Naive thymus-derived CD4-positive, alpha-beta T cell (primary cell): ENCODE measurements around the gene F10. TPM values are rescaled to one million over a fixed set of nuclear protein-coding genes. Genes with fewer than 3 reads are reported as not detected.

Experiments
- ATAC-seq: fragments of 150-1000 bp; cut with Tn5 transposase; 2 replicates; pipeline ENCODE4 v1.10.0; 2021; ENCODE audit warnings: mild to moderate bottlenecking, moderate library complexity
- CTCF ChIA-PET: fragments of 350-600 bp; sonication (Branson Sonifier 250); formaldehyde crosslinking; loops from one replicate; lab custom pipeline; 2021; ENCODE audit warnings: antibody characterized with exemption; lab: Charles Lee
- POLR2A ChIA-PET: fragments of 350-600 bp; sonication (Branson Sonifier 250); formaldehyde crosslinking; loops from one replicate; lab custom pipeline; 2021; ENCODE audit warnings: antibody characterized with exemption, inconsistent platforms; lab: Charles Lee
- DNase-seq, 9 donors: peaks; one replicate each; pipeline versions ENCODE4 v3.0.0 to v3.0.0-alpha.2; 2020 to 2022; ENCODE audit warnings: mixed read lengths in 1 of 9
- H3K27ac ChIP-seq: one replicate; pipeline ENCODE4 v1.7.0; 2013; ENCODE audit warnings: mild to moderate bottlenecking, low read depth, low read length, moderate library complexity
- H3K27me3 ChIP-seq, 2 donors: one replicate each; pipeline ENCODE4 v1.7.0; 2013; ENCODE audit warnings: low read length in 2 of 2, mild to moderate bottlenecking in 2 of 2, moderate library complexity in 2 of 2; ENCODE audit not compliant: control insufficient read depth in 2 of 2, insufficient read depth in 2 of 2
- H3K36me3 ChIP-seq, 3 experiments: 1 replicate in 2 of 3; 2 replicates in 1 of 3; pipeline ENCODE4 v1.7.0; 2013; ENCODE audit warnings: low read length in 3 of 3, mild to moderate bottlenecking in 3 of 3, moderate library complexity in 1 of 3; ENCODE audit not compliant: insufficient read depth in 3 of 3, control insufficient read depth in 2 of 3
- H3K4me1 ChIP-seq, 2 donors: one replicate each; pipeline ENCODE4 v1.7.0; 2013; ENCODE audit warnings: low read length in 2 of 2, mild to moderate bottlenecking in 2 of 2, moderate library complexity in 1 of 2; ENCODE audit not compliant: control insufficient read depth in 2 of 2, insufficient read depth in 2 of 2
- H3K4me3 ChIP-seq: 2 replicates; pipeline ENCODE4 v1.7.0; 2013; ENCODE audit warnings: mild to moderate bottlenecking, low read length
- H3K9me3 ChIP-seq, 3 experiments: 1 replicate in 2 of 3; 2 replicates in 1 of 3; pipeline ENCODE4 v1.7.0; 2013; ENCODE audit warnings: low read length in 3 of 3; ENCODE audit not compliant: control insufficient read depth in 2 of 3
- H3K27ac Mint-ChIP-seq, 9 donors: one replicate each; pipeline ENCODE4 v1.8.0; 2020 to 2022; ENCODE audit warnings: mixed read lengths in 9 of 9, mild to moderate bottlenecking in 8 of 9, moderate library complexity in 5 of 9, inconsistent platforms in 2 of 9
- H3K27me3 Mint-ChIP-seq, 5 donors: one replicate each; pipeline ENCODE4 v1.8.0; 2021 to 2022; ENCODE audit warnings: mixed read lengths in 5 of 5, mild to moderate bottlenecking in 1 of 5
- H3K36me3 Mint-ChIP-seq, 5 donors: one replicate each; pipeline ENCODE4 v1.8.0; 2020 to 2022; ENCODE audit warnings: mixed read lengths in 5 of 5, mild to moderate bottlenecking in 3 of 5, inconsistent platforms in 1 of 5
- H3K4me1 Mint-ChIP-seq, 7 donors: one replicate each; pipeline ENCODE4 v1.8.0; 2020 to 2022; ENCODE audit warnings: mixed read lengths in 7 of 7, mild to moderate bottlenecking in 3 of 7, inconsistent platforms in 1 of 7
- H3K4me3 Mint-ChIP-seq, 10 donors: one replicate each; pipeline ENCODE4 v1.8.0; 2020 to 2022; ENCODE audit warnings: mild to moderate bottlenecking in 10 of 10, mixed read lengths in 10 of 10, moderate library complexity in 6 of 10, inconsistent platforms in 2 of 10
- H3K9me3 Mint-ChIP-seq, 11 donors: one replicate each; pipeline ENCODE4 v1.8.0; 2020 to 2022; ENCODE audit warnings: mixed read lengths in 11 of 11, mild to moderate bottlenecking in 4 of 11, inconsistent platforms in 1 of 11, moderate library complexity in 1 of 11
- intact Hi-C, 2 donors: fragments of 100-400 bp; cut with micrococcal nuclease; formaldehyde crosslinking; loops; one replicate each; pipeline ENCODE4 v1.15.1; 2023
- polyA plus RNA-seq, 2 donors: library from polyadenylated mRNA; unstranded; fragments of 300-500 nt; fragmentation: Illumina TruSeq; gene quantifications; one replicate each; pipeline ENCODE4 v1.2.3, GENCODE V29; 2021
- total RNA-seq, 6 experiments: library from RNA in 5 of 6; stranded (reverse) in 5 of 6; gene quantifications; 1 replicate in 5 of 6; 2 replicates in 1 of 6; pipeline ENCODE4 v1.2.3 and lab custom pipeline; 2021 to 2026

Gene F10
- total and polyA plus RNA-seq, 7 experiments from 2014 or later = not detected

DNA sequence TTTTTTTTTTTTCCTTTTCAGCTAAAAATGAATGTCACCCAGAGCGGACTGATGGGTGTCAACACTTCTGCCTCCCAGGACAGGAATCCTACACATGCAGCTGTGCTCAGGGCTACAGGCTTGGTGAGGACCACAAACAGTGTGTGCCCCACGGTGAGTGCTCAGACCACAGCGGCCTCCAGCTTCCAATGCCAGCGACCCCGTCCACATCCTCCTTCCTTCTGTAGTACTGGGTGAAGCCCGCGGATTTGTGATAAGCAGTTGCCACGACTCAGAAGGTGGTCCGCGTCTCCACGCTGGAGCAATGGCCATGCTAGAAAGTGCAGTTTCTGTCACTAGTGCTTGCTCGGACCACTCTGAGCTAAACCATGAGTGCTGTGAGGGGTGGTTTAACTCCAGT lies 41.9 kb downstream of the F10 start:
- peaks cover 0 to 4% (median 0%) of the 10 kb centered on the region in 5 donors for H3K27me3 Mint-ChIP-seq
- H3K4me1 Mint-ChIP-seq = peaks cover 0 to 43% (median 34%) of the 10 kb centered on the region in 7 donors
- intact Hi-C loops = no loop called here
- H3K27ac Mint-ChIP-seq = peak overlapping the region in 6 of 9 donors; percentile 30 to 76 (median 38)
- Histone ChIP-seq H3K4me3 (no peak overlapping the region), H3K4me1 (peaks cover 8% of the 10 kb centered on the region in 2 donors), H3K27ac (no peak overlapping the region), H3K36me3 (peaks cover 0 to 1% (median 0%) of the 10 kb centered on the region in 3 experiments), H3K9me3 (no peaks in the 10 kb centered on the region), H3K27me3 (no peaks in the 10 kb centered on the region)
- ChIA-PET CTCF (no interaction called here), POLR2A (interaction anchor here (0.6 to 0.7 kb wide), 2 partner anchors 194 to 329 kb away, joined by 3 read pairs; no protein-coding TSS in a partner anchor)
- peak overlapping the region in 1 of 10 donors; percentile 36 for H3K4me3 Mint-ChIP-seq
- H3K9me3 Mint-ChIP-seq = peaks cover 0 to 21% (median 6%) of the 10 kb centered on the region in 11 donors
- no peak for ATAC-seq
- DNase-seq = no peak
- H3K36me3 Mint-ChIP-seq = peaks cover 4 to 24% (median 20%) of the 10 kb centered on the region in 5 donors

DNA sequence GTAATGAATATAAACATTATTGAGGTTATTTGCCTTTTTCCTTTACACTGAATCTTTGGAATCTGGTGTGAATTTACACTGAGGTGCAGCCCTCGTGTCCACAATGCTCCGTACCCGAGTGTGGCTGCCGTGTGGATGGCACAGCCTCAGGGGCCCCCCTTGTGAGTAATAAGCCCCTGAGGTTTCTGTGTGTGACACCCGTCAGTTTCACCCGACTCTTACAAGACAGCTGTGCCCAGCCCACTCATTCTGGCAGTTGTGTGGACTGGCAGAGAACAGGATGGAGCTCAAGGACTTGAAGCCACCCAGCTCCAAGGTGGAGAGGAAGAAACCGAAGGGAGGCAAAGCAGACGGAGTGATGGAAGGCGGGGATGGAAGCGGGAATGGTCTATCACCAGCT lies 43.7 kb downstream of the F10 start:
- H3K27me3 Mint-ChIP-seq = peaks cover 0 to 2% (median 0%) of the 10 kb centered on the region in 5 donors
- H3K36me3 Mint-ChIP-seq = peaks cover 4 to 31% (median 24%) of the 10 kb centered on the region in 5 donors
- H3K4me3 Mint-ChIP-seq = no peak overlapping the region
- Histone ChIP-seq H3K36me3 (peaks cover 0 to 9% (median 0%) of the 10 kb centered on the region in 3 experiments), H3K27me3 (no peaks in the 10 kb centered on the region), H3K4me3 (no peak overlapping the region), H3K9me3 (no peaks in the 10 kb centered on the region), H3K27ac (no peak overlapping the region), H3K4me1 (peaks cover 3 to 9% of the 10 kb centered on the region in 2 donors)
- ChIA-PET CTCF (no interaction called here), POLR2A (interaction anchor here (0.8 to 1.6 kb wide), 2 partner anchors 11 to 18 kb away, joined by 4 to 5 read pairs; no protein-coding TSS in a partner anchor)
- ATAC-seq (no peak), DNase-seq (no peak)
- intact Hi-C loops = no loop called here
- H3K27ac Mint-ChIP-seq = peak overlapping the region in 3 of 9 donors; percentile 11 to 59 (median 27)
- peaks cover 0 to 21% (median 6%) of the 10 kb centered on the region in 11 donors for H3K9me3 Mint-ChIP-seq
- peaks cover 0 to 32% (median 25%) of the 10 kb centered on the region in 7 donors for H3K4me1 Mint-ChIP-seq

DNA sequence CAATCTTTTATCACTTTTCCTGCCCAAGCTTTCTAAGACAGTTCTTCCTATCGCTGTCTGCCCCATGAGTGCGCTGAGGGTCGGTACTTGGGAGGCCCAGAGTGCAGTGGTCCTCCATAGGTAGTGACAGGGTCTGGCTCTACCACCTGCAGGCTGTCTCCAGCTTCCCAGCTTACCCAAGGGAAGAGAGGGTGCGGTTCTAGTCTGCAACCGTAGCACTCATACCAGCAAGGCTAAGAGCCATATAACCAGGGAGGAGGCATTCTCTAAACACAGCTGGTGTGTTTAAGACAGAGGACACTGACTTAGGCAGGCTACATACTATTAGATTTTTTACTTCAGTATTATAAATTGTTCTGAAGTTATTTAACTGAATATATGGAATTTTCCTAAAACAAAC lies 44.1 kb downstream of the F10 start:
- POLR2A ChIA-PET = interaction anchor here (0.7 to 1.6 kb wide), 3 partner anchors 9 to 17 kb away, joined by 3 to 5 read pairs (median 4); no protein-coding TSS in a partner anchor
- peaks cover 0 to 32% (median 22%) of the 10 kb centered on the region in 7 donors for H3K4me1 Mint-ChIP-seq
- peak overlapping the region in 2 of 9 donors; percentile 27 to 59 for H3K27ac Mint-ChIP-seq

DNA sequence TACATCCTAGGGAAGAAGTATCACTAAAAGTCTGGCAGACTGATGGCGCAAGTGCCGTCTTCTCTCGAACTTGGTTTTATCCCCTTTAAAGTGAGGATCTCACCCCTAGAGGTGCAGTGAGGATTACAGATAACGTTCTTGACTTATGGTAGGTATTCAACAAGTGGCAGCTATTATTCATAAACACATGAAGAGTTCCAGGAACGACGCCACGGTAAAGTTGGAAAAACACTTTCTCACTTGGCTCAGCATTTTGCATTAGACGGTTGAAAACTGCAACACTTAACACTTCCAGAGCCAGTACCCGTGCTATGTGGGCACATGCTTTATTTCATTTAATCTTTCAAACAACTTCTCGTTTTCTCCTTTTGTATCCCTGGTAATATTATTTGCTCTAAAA lies 44.6 kb downstream of the F10 start:
- no peak for ATAC-seq
- Histone ChIP-seq H3K27me3 (no peaks in the 10 kb centered on the region), H3K4me1 (peaks cover 0 to 6% of the 10 kb centered on the region in 2 donors), H3K27ac (no peak overlapping the region), H3K9me3 (no peaks in the 10 kb centered on the region), H3K36me3 (peaks cover 0 to 17% (median 0%) of the 10 kb centered on the region in 3 experiments), H3K4me3 (no peak overlapping the region)
- Mint-ChIP-seq H3K9me3 (peaks cover 0 to 21% (median 6%) of the 10 kb centered on the region in 11 donors), H3K4me1 (peaks cover 0 to 32% (median 22%) of the 10 kb centered on the region in 7 donors), H3K27me3 (no peaks in the 10 kb centered on the region), H3K27ac (peak overlapping the region in 1 of 9 donors; percentile 59), H3K4me3 (no peak overlapping the region), H3K36me3 (peaks cover 4 to 36% (median 27%) of the 10 kb centered on the region in 5 donors)
- no peak for DNase-seq
- intact Hi-C loops = no loop called here
- ChIA-PET POLR2A (interaction anchor here (0.7 to 1.6 kb wide), 3 partner anchors 8 to 17 kb away, joined by 3 to 5 read pairs (median 4); no protein-coding TSS in a partner anchor), CTCF (no interaction called here)

More for the DNA sequence above, 44.1 kb downstream of the F10 start:
- Mint-ChIP-seq H3K4me3 (no peak overlapping the region), H3K27me3 (no peaks in the 10 kb centered on the region), H3K36me3 (peaks cover 4 to 35% (median 26%) of the 10 kb centered on the region in 5 donors), H3K9me3 (peaks cover 0 to 21% (median 6%) of the 10 kb centered on the region in 11 donors)
- Histone ChIP-seq H3K4me3 (no peak overlapping the region), H3K4me1 (peaks cover 0 to 6% of the 10 kb centered on the region in 2 donors), H3K27ac (no peak overlapping the region), H3K9me3 (no peaks in the 10 kb centered on the region), H3K36me3 (peaks cover 0 to 13% (median 0%) of the 10 kb centered on the region in 3 experiments), H3K27me3 (no peaks in the 10 kb centered on the region)
- intact Hi-C loops = no loop called here
- DNase-seq = no peak
- no peak for ATAC-seq
- CTCF ChIA-PET = no interaction called here

DNA sequence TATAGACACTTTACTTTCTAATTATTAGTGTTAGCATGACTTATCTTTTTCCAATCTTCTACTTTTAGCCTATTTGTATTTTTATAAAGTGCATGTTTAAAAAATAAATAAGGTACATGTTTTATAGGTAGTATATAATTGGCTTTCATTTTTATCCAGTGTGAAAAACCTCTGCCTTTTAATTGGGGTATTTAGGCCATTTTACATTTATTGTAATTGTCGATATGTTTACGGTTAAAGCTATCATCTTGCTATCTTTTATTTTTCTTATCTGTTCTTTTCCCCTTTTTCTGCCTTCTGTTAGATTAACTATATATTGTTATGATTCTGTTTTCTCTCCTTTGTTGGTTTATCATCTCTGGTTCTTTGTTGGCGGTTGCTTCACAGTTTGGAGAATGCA lies 45.0 kb downstream of the F10 start:
- Mint-ChIP-seq H3K4me3 (no peak overlapping the region), H3K36me3 (peaks cover 4 to 36% (median 27%) of the 10 kb centered on the region in 5 donors), H3K4me1 (peaks cover 0 to 32% (median 22%) of the 10 kb centered on the region in 7 donors), H3K9me3 (peaks cover 0 to 21% (median 6%) of the 10 kb centered on the region in 11 donors), H3K27me3 (no peaks in the 10 kb centered on the region), H3K27ac (peak overlapping the region in 2 of 9 donors; percentile 28 to 59)
- DNase-seq (no peak), ATAC-seq (no peak)
- no peak overlapping the region for H3K4me3 ChIP-seq
- no peak overlapping the region for H3K27ac ChIP-seq
- ChIA-PET CTCF (no interaction called here), POLR2A (no interaction called here)
- intact Hi-C loops = no loop called here
- H3K36me3 ChIP-seq = peaks cover 0 to 21% (median 0%) of the 10 kb centered on the region in 3 experiments
- no peaks in the 10 kb centered on the region for H3K27me3 ChIP-seq
- H3K4me1 ChIP-seq = peaks cover 0 to 6% of the 10 kb centered on the region in 2 donors
- H3K9me3 ChIP-seq = no peaks in the 10 kb centered on the region

DNA sequence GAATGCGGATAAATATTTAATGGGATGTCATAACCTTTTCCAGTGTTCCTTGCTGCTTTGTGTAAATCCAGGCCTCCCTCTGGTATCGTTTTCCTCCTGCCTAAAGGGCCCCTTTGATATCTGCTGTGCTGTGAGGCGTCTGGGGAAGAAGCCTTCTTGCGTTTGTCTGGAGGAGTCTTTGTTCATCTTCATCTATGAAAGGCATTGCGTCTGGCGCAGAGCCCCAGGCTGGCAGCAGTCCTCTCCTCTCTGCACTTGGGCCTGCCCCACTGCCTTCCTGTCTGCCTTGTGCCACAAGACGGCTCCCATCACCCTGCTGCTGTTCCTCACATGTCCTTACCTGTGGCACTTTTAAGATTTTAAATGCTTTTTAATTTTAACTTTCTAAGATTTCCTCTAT lies 45.6 kb downstream of the F10 start:
- Histone ChIP-seq H3K36me3 (peaks cover 0 to 25% (median 0%) of the 10 kb centered on the region in 3 experiments), H3K4me1 (peaks cover 0 to 6% of the 10 kb centered on the region in 2 donors), H3K9me3 (no peaks in the 10 kb centered on the region), H3K27ac (no peak overlapping the region), H3K27me3 (no peaks in the 10 kb centered on the region), H3K4me3 (no peak overlapping the region)
- POLR2A ChIA-PET = no interaction called here
- peak overlapping the region in 3 of 9 donors; percentile 26 to 68 (median 28) for H3K27ac Mint-ChIP-seq
- peaks cover 4 to 36% (median 29%) of the 10 kb centered on the region in 5 donors for H3K36me3 Mint-ChIP-seq
- H3K27me3 Mint-ChIP-seq = no peaks in the 10 kb centered on the region
- CTCF ChIA-PET = no interaction called here
- intact Hi-C loops = no loop called here
- no peak overlapping the region for H3K4me3 Mint-ChIP-seq
- H3K9me3 Mint-ChIP-seq = peaks cover 0 to 21% (median 6%) of the 10 kb centered on the region in 11 donors
- H3K4me1 Mint-ChIP-seq = peaks cover 0 to 30% (median 21%) of the 10 kb centered on the region in 7 donors
- no peak for ATAC-seq
- no peak for DNase-seq
